GM12873 (cell line): ENCODE data around the gene EPM2A.

Experiments
- TF ChIP-seq, protein P1 (sequence below): IDR thresholded peaks from 2 replicates; pipeline ENCODE4 v1.5.1; 2012; ENCODE audit warnings: low read depth, mild to moderate bottlenecking, moderate library complexity, low read length, control low read depth; ENCODE audit not compliant: insufficient read depth; ENCODE audit errors: missing control alignments

The EPM2A gene

GRCh38 chr6:145583753-145584152 is 151.6 kb downstream of the EPM2A start:
- TF ChIP-seq, protein P1, sequence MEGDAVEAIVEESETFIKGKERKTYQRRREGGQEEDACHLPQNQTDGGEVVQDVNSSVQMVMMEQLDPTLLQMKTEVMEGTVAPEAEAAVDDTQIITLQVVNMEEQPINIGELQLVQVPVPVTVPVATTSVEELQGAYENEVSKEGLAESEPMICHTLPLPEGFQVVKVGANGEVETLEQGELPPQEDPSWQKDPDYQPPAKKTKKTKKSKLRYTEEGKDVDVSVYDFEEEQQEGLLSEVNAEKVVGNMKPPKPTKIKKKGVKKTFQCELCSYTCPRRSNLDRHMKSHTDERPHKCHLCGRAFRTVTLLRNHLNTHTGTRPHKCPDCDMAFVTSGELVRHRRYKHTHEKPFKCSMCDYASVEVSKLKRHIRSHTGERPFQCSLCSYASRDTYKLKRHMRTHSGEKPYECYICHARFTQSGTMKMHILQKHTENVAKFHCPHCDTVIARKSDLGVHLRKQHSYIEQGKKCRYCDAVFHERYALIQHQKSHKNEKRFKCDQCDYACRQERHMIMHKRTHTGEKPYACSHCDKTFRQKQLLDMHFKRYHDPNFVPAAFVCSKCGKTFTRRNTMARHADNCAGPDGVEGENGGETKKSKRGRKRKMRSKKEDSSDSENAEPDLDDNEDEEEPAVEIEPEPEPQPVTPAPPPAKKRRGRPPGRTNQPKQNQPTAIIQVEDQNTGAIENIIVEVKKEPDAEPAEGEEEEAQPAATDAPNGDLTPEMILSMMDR = no peak
